PC-3 (cell line): ENCODE data around the gene ASPDH.

ENCODE experiments used
- CTCF ChIP-seq: fragments of 300-600 bp; sonication (generic); conservative IDR thresholded peaks from 2 replicates; pipeline ENCODE4 v1.5.1; 2017; ENCODE audit warnings: antibody characterized with exemption, low read depth, mild to moderate bottlenecking, low read length
- EZH2 ChIP-seq: fragments of 300-600 bp; sonication (generic); IDR thresholded peaks from one replicate; pipeline ENCODE4 v1.6.1; 2017; ENCODE audit warnings: antibody characterized with exemption, mild to moderate bottlenecking, low read length; ENCODE audit not compliant: unreplicated experiment

- no peak for TF ChIP-seq CTCF
- TF ChIP-seq EZH2: no peak
These were observed 5.4 kb upstream of the ASPDH start for GRCh38 chr19:50519006-50519575.
